Neural crest cell (in vitro differentiated cells): ENCODE data around the gene GTF2F2. TPM values are rescaled to one million over a fixed set of nuclear protein-coding genes. Genes with fewer than 3 reads are reported as not detected.
"Not testable (repeated sequence)": the region's sequence is repeated elsewhere in the genome, so short reads cannot be mapped to it uniquely, and the experiment has no call there.

Source experiments
- DNase-seq: peaks from one replicate; pipeline ENCODE4 v3.0.0; 2021; ENCODE audit warnings: low read depth, mixed read lengths, low spot score
- H3K27ac Mint-ChIP-seq: one replicate; pipeline ENCODE4 v1.8.0; 2021; ENCODE audit warnings: mild to moderate bottlenecking, mixed read lengths; ENCODE audit not compliant: unreplicated experiment
- H3K27me3 Mint-ChIP-seq: 2 replicates; pipeline ENCODE4 v1.8.0; 2021; ENCODE audit warnings: low read depth, mild to moderate bottlenecking, mixed read lengths
- H3K36me3 Mint-ChIP-seq: 2 replicates; pipeline ENCODE4 v1.8.0; 2021; ENCODE audit warnings: low read depth, mild to moderate bottlenecking, mixed read lengths
- H3K4me1 Mint-ChIP-seq: 2 replicates; pipeline ENCODE4 v1.8.0; 2021; ENCODE audit warnings: mixed read lengths
- H3K4me3 Mint-ChIP-seq: one replicate; pipeline ENCODE4 v1.8.0; 2021; ENCODE audit warnings: mild to moderate bottlenecking, mixed read lengths
- H3K9me3 Mint-ChIP-seq: 2 replicates; pipeline ENCODE4 v1.8.0; 2021; ENCODE audit warnings: mixed read lengths
- CTCF ChIP-seq: fragments of 200-600 bp; sonication (generic); conservative IDR thresholded peaks from 2 replicates; pipeline ENCODE4 v1.5.0; 2021; ENCODE audit warnings: antibody characterized with exemption, mild to moderate bottlenecking
- total RNA-seq: library from RNA; stranded (reverse); gene quantifications from 2 replicates; pipeline ENCODE4 v1.2.1, GENCODE V29; 2021

Gene GTF2F2
- total RNA-seq, 1 donor from 2014 or later, result 25.1 TPM

- Mint-ChIP-seq H3K9me3 (no peaks in the 10 kb centered on the region), H3K27me3 (no peaks in the 10 kb centered on the region), H3K27ac (no peak overlapping the region), H3K4me1 (no peaks in the 10 kb centered on the region), H3K4me3 (no peak overlapping the region), H3K36me3 (no peaks in the 10 kb centered on the region)
- no peak for TF ChIP-seq CTCF
- no peak for DNase-seq
Measured at GRCh38 chr13:45238945-45239795, 118.9 kb downstream of the GTF2F2 start.

- H3K36me3 Mint-ChIP-seq, result no peaks in the 10 kb centered on the region
- no peaks in the 10 kb centered on the region for H3K4me1 Mint-ChIP-seq
- TF ChIP-seq CTCF, result no peak
- H3K27ac Mint-ChIP-seq, result peak overlapping the region; percentile 12
- no peaks in the 10 kb centered on the region for H3K9me3 Mint-ChIP-seq
- no peak for DNase-seq
- no peak overlapping the region for H3K4me3 Mint-ChIP-seq
- no peaks in the 10 kb centered on the region for H3K27me3 Mint-ChIP-seq
Measured at GRCh38 chr13:45240143-45240542, 119.8 kb downstream of the GTF2F2 start.

GRCh38 chr13:45242070-45242469, 121.8 kb downstream of the GTF2F2 start:
- Mint-ChIP-seq H3K36me3 (no peaks in the 10 kb centered on the region), H3K27me3 (no peaks in the 10 kb centered on the region), H3K27ac (no peak overlapping the region), H3K9me3 (no peaks in the 10 kb centered on the region), H3K4me3 (no peak overlapping the region), H3K4me1 (no peaks in the 10 kb centered on the region)
- DNase-seq, result no peak
- no peak for TF ChIP-seq CTCF

- Mint-ChIP-seq H3K36me3 (no peaks in the 10 kb centered on the region), H3K4me3 (no peak overlapping the region), H3K9me3 (no peaks in the 10 kb centered on the region), H3K4me1 (no peaks in the 10 kb centered on the region), H3K27ac (no peak overlapping the region), H3K27me3 (no peaks in the 10 kb centered on the region)
- no peak for DNase-seq
- no peak for TF ChIP-seq CTCF
Measured at GRCh38 chr13:45242524-45242923, 122.2 kb downstream of the GTF2F2 start.

- no peak for DNase-seq
Measured at GRCh38 chr13:45243077-45243476, 122.8 kb downstream of the GTF2F2 start.

GRCh38 chr13:45244736-45245135, 124.4 kb downstream of the GTF2F2 start:
- not testable (repeated sequence) for H3K36me3 Mint-ChIP-seq, H3K4me3 Mint-ChIP-seq, H3K27ac Mint-ChIP-seq, H3K27me3 Mint-ChIP-seq, H3K4me1 Mint-ChIP-seq, DNase-seq, H3K9me3 Mint-ChIP-seq

More at GRCh38 chr13:45243077-45243476, 122.8 kb downstream of the GTF2F2 start:
- Mint-ChIP-seq H3K36me3 (no peaks in the 10 kb centered on the region), H3K4me3 (no peak overlapping the region), H3K27ac (no peak overlapping the region), H3K4me1 (no peaks in the 10 kb centered on the region), H3K9me3 (no peaks in the 10 kb centered on the region), H3K27me3 (no peaks in the 10 kb centered on the region)
- TF ChIP-seq CTCF, result no peak
